ENCODE data around the gene MR1. TPM values are rescaled to one million over a fixed set of nuclear protein-coding genes. Genes with fewer than 3 reads are reported as not detected.

Gene MR1
- polyA plus RNA-seq, 1 donor (not counting 4 experiments of a cell fraction or from before 2014, with no cell fraction given) = 32.3 TPM

DNA sequence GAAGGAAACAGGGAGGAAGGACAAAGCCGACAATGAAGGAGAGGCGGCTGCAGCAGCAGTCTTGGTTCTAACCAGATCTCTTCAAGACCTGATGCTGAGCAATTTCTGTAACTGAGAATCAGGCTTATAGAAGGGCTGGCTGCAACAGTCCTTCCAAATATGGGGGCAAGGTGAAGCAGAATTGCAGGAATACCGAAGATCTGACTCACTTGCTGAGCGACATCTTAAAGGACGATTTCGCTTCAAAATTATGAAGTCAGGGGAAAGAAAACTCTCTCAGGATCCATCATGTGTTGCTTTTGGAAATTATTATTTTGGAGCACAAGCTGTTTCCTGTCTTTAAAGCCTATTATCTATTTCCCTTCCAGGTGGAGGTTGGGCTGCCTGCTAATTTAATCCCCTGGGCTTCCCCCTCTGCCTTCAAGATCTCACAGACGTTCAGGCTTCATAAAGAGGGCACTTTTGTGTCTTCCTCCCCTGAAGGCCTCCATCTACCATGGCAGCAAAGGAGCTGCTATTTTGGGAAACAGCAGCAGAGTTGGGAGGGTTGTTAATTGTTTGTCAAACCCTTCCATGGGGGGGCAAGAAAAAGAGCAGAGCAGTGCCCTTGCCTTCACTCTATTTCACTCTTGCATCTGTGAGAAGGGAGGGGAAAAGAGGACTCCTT, 43.9 kb downstream of the MR1 start:
- H3K9me1 ChIP-seq (ENCODE audit: control insufficient read depth, extremely low read depth, insufficient read depth, low read length) = no peaks in the 10 kb centered on the region
- peak overlapping the region; percentile 58 for H2AFZ ChIP-seq (ENCODE audit: control insufficient read depth, low read length)
- TF ChIP-seq EZH2 (IDR thresholded peaks at IDR 0.05; ENCODE audit: low read length) = no peak
- H3K79me2 ChIP-seq (ENCODE audit: control insufficient read depth, insufficient read depth, low read length) = no peaks in the 10 kb centered on the region
- dilution Hi-C loops (cut with MboI; ENCODE audit: extremely low pct_ligation_motif_present, low sequenced_read_pairs) = no loop called here
- H3K9me3 ChIP-seq (ENCODE audit: control insufficient read depth, low read depth, low read length) = no peaks in the 10 kb centered on the region
- FAIRE-seq (no peak), DNase-seq (ENCODE audit: low read depth, low spot score) (no peak)
- H3K9ac ChIP-seq (ENCODE audit: control insufficient read depth, extremely low read depth, insufficient read depth, low read length) = peak overlapping the region; percentile 54
- H4K20me1 ChIP-seq (ENCODE audit: control insufficient read depth, extremely low read depth, insufficient read depth, low read length) = no peaks in the 10 kb centered on the region
- H3K4me1 ChIP-seq (ENCODE audit: control insufficient read depth, extremely low read depth, insufficient read depth, low read length) = peaks cover 36% of the 10 kb centered on the region
- peak overlapping the region; percentile 50 for H3K27ac ChIP-seq (ENCODE audit: control insufficient read depth, insufficient read depth, low read length)
- H3K27me3 ChIP-seq (ENCODE audit: control insufficient read depth, extremely low read depth, insufficient read depth, low read length) = no peaks in the 10 kb centered on the region
- H3K4me2 ChIP-seq (ENCODE audit: control insufficient read depth, extremely low read depth, insufficient read depth, low read depth, low read length) = peak overlapping the region; percentile 48
- peak overlapping the region in 2 of 3 experiments; percentile 26 to 32 for H3K4me3 ChIP-seq (ENCODE audit: control insufficient read depth in 2 of 3, extremely low read depth in 1 of 3, insufficient read depth in 2 of 3, low read depth in 1 of 3, low read length in 3 of 3)
- H3K36me3 ChIP-seq (ENCODE audit: control insufficient read depth in 2 of 2, extremely low read depth in 1 of 2, insufficient read depth in 2 of 2, low read length in 2 of 2) = no peaks in the 10 kb centered on the region

DNA sequence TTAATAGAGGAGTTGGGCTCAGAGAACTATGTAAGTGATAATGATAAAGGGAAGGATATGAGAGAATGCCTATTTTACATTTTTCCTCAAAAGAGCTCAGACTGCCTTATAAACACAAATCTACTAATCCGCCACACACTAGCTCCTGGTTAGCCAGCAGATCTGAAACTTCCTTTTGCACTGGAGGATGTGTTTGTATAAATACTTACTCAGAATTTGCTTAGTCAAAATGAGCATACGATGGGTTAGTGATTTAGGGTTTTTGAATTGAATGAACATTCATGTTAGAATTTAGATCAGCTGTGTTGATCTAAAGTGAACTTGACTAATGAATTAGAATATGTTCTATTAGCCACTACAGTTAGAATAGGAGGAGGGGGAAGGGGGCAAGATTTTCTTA, 45.6 kb downstream of the MR1 start:
- no peaks in the 10 kb centered on the region for H3K79me2 ChIP-seq (ENCODE audit: control insufficient read depth, insufficient read depth, low read length)
- peaks cover 27% of the 10 kb centered on the region for H3K4me1 ChIP-seq (ENCODE audit: control insufficient read depth, extremely low read depth, insufficient read depth, low read length)
- H3K9me1 ChIP-seq (ENCODE audit: control insufficient read depth, extremely low read depth, insufficient read depth, low read length) = no peaks in the 10 kb centered on the region
- no peaks in the 10 kb centered on the region for H3K27me3 ChIP-seq (ENCODE audit: control insufficient read depth, extremely low read depth, insufficient read depth, low read length)
- H3K27ac ChIP-seq (ENCODE audit: control insufficient read depth, insufficient read depth, low read length) = no peak overlapping the region
- H3K4me2 ChIP-seq (ENCODE audit: control insufficient read depth, extremely low read depth, insufficient read depth, low read depth, low read length) = no peak overlapping the region
- no peaks in the 10 kb centered on the region for H3K9me3 ChIP-seq (ENCODE audit: control insufficient read depth, low read depth, low read length)
- TF ChIP-seq, protein P1, sequence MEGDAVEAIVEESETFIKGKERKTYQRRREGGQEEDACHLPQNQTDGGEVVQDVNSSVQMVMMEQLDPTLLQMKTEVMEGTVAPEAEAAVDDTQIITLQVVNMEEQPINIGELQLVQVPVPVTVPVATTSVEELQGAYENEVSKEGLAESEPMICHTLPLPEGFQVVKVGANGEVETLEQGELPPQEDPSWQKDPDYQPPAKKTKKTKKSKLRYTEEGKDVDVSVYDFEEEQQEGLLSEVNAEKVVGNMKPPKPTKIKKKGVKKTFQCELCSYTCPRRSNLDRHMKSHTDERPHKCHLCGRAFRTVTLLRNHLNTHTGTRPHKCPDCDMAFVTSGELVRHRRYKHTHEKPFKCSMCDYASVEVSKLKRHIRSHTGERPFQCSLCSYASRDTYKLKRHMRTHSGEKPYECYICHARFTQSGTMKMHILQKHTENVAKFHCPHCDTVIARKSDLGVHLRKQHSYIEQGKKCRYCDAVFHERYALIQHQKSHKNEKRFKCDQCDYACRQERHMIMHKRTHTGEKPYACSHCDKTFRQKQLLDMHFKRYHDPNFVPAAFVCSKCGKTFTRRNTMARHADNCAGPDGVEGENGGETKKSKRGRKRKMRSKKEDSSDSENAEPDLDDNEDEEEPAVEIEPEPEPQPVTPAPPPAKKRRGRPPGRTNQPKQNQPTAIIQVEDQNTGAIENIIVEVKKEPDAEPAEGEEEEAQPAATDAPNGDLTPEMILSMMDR (optimal IDR thresholded peaks at IDR 0.05 in 1 of 3, IDR thresholded peaks at IDR 0.05 in 1 of 3, conservative IDR thresholded peaks at IDR 0.05 in 1 of 3; ENCODE audit: extremely low read depth in 1 of 3, insufficient read depth in 2 of 3, low read length in 3 of 3) = no peak
- no peak for TF ChIP-seq EZH2 (IDR thresholded peaks at IDR 0.05; ENCODE audit: low read length)
- H3K4me3 ChIP-seq (ENCODE audit: control insufficient read depth in 2 of 3, extremely low read depth in 1 of 3, insufficient read depth in 2 of 3, low read depth in 1 of 3, low read length in 3 of 3) = no peak overlapping the region
- no peak for DNase-seq (ENCODE audit: low read depth, low spot score)
- H2AFZ ChIP-seq (ENCODE audit: control insufficient read depth, low read length) = no peak overlapping the region
- no peaks in the 10 kb centered on the region for H3K36me3 ChIP-seq (ENCODE audit: control insufficient read depth in 2 of 2, extremely low read depth in 1 of 2, insufficient read depth in 2 of 2, low read length in 2 of 2)
- H3K9ac ChIP-seq (ENCODE audit: control insufficient read depth, extremely low read depth, insufficient read depth, low read length) = no peak overlapping the region
- no peaks in the 10 kb centered on the region for H4K20me1 ChIP-seq (ENCODE audit: control insufficient read depth, extremely low read depth, insufficient read depth, low read length)
- no peak for FAIRE-seq
- dilution Hi-C loops (cut with MboI; ENCODE audit: extremely low pct_ligation_motif_present, low sequenced_read_pairs) = no loop called here

DNA sequence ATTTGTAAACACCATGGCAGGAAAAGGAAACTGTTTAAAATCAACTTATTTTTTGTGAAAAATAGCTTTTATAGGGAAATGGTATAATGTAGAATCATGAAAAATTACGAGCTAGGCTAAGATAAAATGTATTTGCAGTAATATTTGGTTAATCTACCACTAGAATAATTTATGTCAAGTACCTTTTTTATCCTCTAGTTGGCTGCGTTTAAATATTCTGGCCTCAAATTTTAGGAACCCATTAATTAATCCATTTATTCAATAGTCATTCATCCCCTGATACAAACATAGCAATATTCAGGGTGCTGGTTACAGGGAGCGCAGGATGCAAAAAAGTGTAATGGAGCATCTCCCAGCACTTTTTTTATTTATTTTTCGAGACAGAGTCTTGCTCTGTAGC, 46.1 kb downstream of the MR1 start:
- no peaks in the 10 kb centered on the region for H3K9me1 ChIP-seq (ENCODE audit: control insufficient read depth, extremely low read depth, insufficient read depth, low read length)
- no peaks in the 10 kb centered on the region for H3K79me2 ChIP-seq (ENCODE audit: control insufficient read depth, insufficient read depth, low read length)
- peaks cover 27% of the 10 kb centered on the region for H3K4me1 ChIP-seq (ENCODE audit: control insufficient read depth, extremely low read depth, insufficient read depth, low read length)
- no peaks in the 10 kb centered on the region for H3K27me3 ChIP-seq (ENCODE audit: control insufficient read depth, extremely low read depth, insufficient read depth, low read length)
- H3K36me3 ChIP-seq (ENCODE audit: control insufficient read depth in 2 of 2, extremely low read depth in 1 of 2, insufficient read depth in 2 of 2, low read length in 2 of 2) = no peaks in the 10 kb centered on the region
- dilution Hi-C loops (cut with MboI; ENCODE audit: extremely low pct_ligation_motif_present, low sequenced_read_pairs) = no loop called here
- DNase-seq (ENCODE audit: low read depth, low spot score) (no peak), FAIRE-seq (no peak)
- no peak overlapping the region for H2AFZ ChIP-seq (ENCODE audit: control insufficient read depth, low read length)
- no peak overlapping the region for H3K4me2 ChIP-seq (ENCODE audit: control insufficient read depth, extremely low read depth, insufficient read depth, low read depth, low read length)
- no peak for TF ChIP-seq EZH2 (IDR thresholded peaks at IDR 0.05; ENCODE audit: low read length)
- TF ChIP-seq, protein P1 (optimal IDR thresholded peaks at IDR 0.05 in 1 of 3, IDR thresholded peaks at IDR 0.05 in 1 of 3, conservative IDR thresholded peaks at IDR 0.05 in 1 of 3; ENCODE audit: extremely low read depth in 1 of 3, insufficient read depth in 2 of 3, low read length in 3 of 3) = no peak
- H3K9ac ChIP-seq (ENCODE audit: control insufficient read depth, extremely low read depth, insufficient read depth, low read length) = no peak overlapping the region
- no peaks in the 10 kb centered on the region for H3K9me3 ChIP-seq (ENCODE audit: control insufficient read depth, low read depth, low read length)
- no peaks in the 10 kb centered on the region for H4K20me1 ChIP-seq (ENCODE audit: control insufficient read depth, extremely low read depth, insufficient read depth, low read length)
- no peak overlapping the region for H3K27ac ChIP-seq (ENCODE audit: control insufficient read depth, insufficient read depth, low read length)
- H3K4me3 ChIP-seq (ENCODE audit: control insufficient read depth in 2 of 3, extremely low read depth in 1 of 3, insufficient read depth in 2 of 3, low read depth in 1 of 3, low read length in 3 of 3) = no peak overlapping the region
